SK-N-SH (cell line): ENCODE measurements around the gene TUBA3E.
"Not testable (repeated sequence)": the region's sequence is repeated elsewhere in the genome, so short reads cannot be mapped to it uniquely, and the experiment has no call there.

ENCODE experiments used
- CTCF ChIP-seq: fragments of 200-600 bp; sonication (generic); IDR thresholded peaks from 2 replicates; pipeline ENCODE4 v1.6.1; 2017; ENCODE audit warnings: antibody characterized with exemption, mild to moderate bottlenecking, moderate library complexity
- EZH2phosphoT487 ChIP-seq: fragments of 200-600 bp; sonication (generic); IDR thresholded peaks from 2 replicates; pipeline ENCODE4 v1.6.1; 2017; ENCODE audit warnings: low read depth, mixed run types, mild to moderate bottlenecking, antibody characterized with exemption, moderate library complexity, borderline replicate concordance
- FOXM1 ChIP-seq: IDR thresholded peaks from 2 replicates; pipeline ENCODE4 v1.4.0; 2012; ENCODE audit warnings: low read depth, mild to moderate bottlenecking
- NFIC ChIP-seq: IDR thresholded peaks from 2 replicates; pipeline ENCODE4 v1.4.0; 2012; ENCODE audit warnings: borderline replicate concordance
- POLR2AphosphoS5 ChIP-seq: IDR thresholded peaks from 2 replicates; pipeline ENCODE4 v1.6.1; 2012; ENCODE audit warnings: low read depth, low read length
- YY1 ChIP-seq: IDR thresholded peaks from 2 replicates; pipeline ENCODE4 v1.4.0; 2012; ENCODE audit warnings: low read depth, mild to moderate bottlenecking
- TF ChIP-seq, protein P1 (sequence below): IDR thresholded peaks from 2 replicates; pipeline ENCODE4; 2012

DNA sequence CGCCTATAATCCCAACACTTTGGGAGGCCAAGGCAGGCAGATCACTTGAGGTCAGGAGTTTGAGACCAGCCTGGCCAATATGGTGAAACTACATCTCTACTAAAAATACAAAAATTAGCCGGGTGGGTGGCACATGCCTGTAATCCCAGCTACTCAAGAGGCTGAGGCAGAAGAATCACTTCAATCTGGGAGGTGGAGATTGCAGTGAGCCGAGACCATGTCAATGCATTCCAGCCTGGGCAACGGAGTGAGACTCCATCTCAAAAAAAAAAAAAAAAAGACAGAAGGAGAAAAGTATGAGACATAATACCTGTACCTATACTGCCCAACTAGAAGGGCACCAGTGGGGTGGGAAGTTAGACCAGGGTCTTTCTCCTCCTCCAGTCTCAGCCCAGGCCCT, 38.9 kb downstream of the TUBA3E start:
- TF ChIP-seq CTCF, POLR2AphosphoS5, FOXM1, EZH2phosphoT487, NFIC, YY1: not testable (repeated sequence)
- TF ChIP-seq, protein P1, sequence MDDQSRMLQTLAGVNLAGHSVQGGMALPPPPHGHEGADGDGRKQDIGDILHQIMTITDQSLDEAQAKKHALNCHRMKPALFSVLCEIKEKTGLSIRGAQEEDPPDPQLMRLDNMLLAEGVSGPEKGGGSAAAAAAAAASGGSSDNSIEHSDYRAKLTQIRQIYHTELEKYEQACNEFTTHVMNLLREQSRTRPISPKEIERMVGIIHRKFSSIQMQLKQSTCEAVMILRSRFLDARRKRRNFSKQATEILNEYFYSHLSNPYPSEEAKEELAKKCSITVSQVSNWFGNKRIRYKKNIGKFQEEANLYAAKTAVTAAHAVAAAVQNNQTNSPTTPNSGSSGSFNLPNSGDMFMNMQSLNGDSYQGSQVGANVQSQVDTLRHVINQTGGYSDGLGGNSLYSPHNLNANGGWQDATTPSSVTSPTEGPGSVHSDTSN, result not testable (repeated sequence)
